ENCODE data around the gene DMWD.
"Not testable (repeated sequence)": the region's sequence is repeated elsewhere in the genome, so short reads cannot be mapped to it uniquely, and the experiment has no call there.

DMWD gene

GRCh38 chr19:45751483-45751882 lies 41.2 kb downstream of the DMWD start:
- not testable (repeated sequence) for DNase-seq (ENCODE audit: low read depth in 3 of 3)

GRCh38 chr19:45747513-45747912 lies 45.1 kb downstream of the DMWD start:
- DNase-seq (ENCODE audit: low read depth in 3 of 3) = no peak

GRCh38 chr19:45746866-45747265 lies 45.8 kb downstream of the DMWD start:
- DNase-seq (ENCODE audit: low read depth in 3 of 3) = no peak

GRCh38 chr19:45745606-45746005 lies 47.0 kb downstream of the DMWD start:
- no peak for DNase-seq (ENCODE audit: low read depth in 3 of 3)

- no peak for DNase-seq (ENCODE audit: low read depth in 3 of 3)
Observed at GRCh38 chr19:45742969-45743368, 49.7 kb downstream of the DMWD start.

GRCh38 chr19:45739498-45740439 lies 52.9 kb downstream of the DMWD start:
- DNase-seq (ENCODE audit: low read depth in 3 of 3) = no peak

GRCh38 chr19:45733160-45733810 lies 59.4 kb downstream of the DMWD start, which contains the start of gene MEIOSIN:
Gene MEIOSIN (plus strand): TSS chr19:45733439. CDS start chr19:45735377, 1,938 bp downstream.
- no peak for DNase-seq (ENCODE audit: low read depth in 3 of 3)

All from stimulated activated CD4-positive, alpha-beta T cell treated with anti-CD3 and anti-CD28 coated beads, TNF-alpha, amount 100 ng/mL, for 24 hours (primary cell).